CD14-positive monocyte (primary cell): Measurements from ENCODE around the gene RP2. TPM values are rescaled to one million over a fixed set of nuclear protein-coding genes. Genes with fewer than 3 reads are reported as not detected.

ENCODE experiments used
- DNase-seq, 3 donors: peaks; one replicate each; pipeline ENCODE4 v3.0.0-alpha.2; 2011 to 2022
- H2AFZ ChIP-seq: 2 replicates; pipeline ENCODE4 v1.6.0; 2012; ENCODE audit warnings: mild to moderate bottlenecking, low read depth, low read length, inconsistent platforms; ENCODE audit not compliant: insufficient read depth, poor library complexity, severe bottlenecking
- H3K27ac ChIP-seq, 2 donors: 1 replicate in 1 of 2; 2 replicates in 1 of 2; pipeline ENCODE4 v1.5.1; 2012 to 2013; ENCODE audit warnings: low read length in 2 of 2, control low read depth in 1 of 2, inconsistent platforms in 1 of 2, low read depth in 1 of 2, mild to moderate bottlenecking in 1 of 2
- H3K27me3 ChIP-seq, 2 donors: one replicate each; pipeline versions ENCODE4 v1.6.0 to v1.6.1; 2011 to 2013; ENCODE audit warnings: low read length in 2 of 2; ENCODE audit not compliant: control insufficient read depth in 2 of 2, insufficient read depth in 2 of 2
- H3K36me3 ChIP-seq, 2 donors: replicated peaks in 1 of 2; 1 replicate in 1 of 2; 2 replicates in 1 of 2; pipeline versions ENCODE4 v1.5.1 to v1.6.1; 2012 to 2013; ENCODE audit warnings: low read length in 2 of 2, control low read depth in 1 of 2, inconsistent platforms in 1 of 2, mild to moderate bottlenecking in 1 of 2; ENCODE audit not compliant: insufficient read depth in 2 of 2, control insufficient read depth in 1 of 2
- H3K4me1 ChIP-seq, 2 donors: 1 replicate in 1 of 2; 2 replicates in 1 of 2; pipeline versions ENCODE4 v1.5.1 to v1.6.1; 2012 to 2013; ENCODE audit warnings: low read length in 2 of 2, control low read depth in 1 of 2, inconsistent platforms in 1 of 2, mild to moderate bottlenecking in 1 of 2, moderate library complexity in 1 of 2; ENCODE audit not compliant: insufficient read depth in 2 of 2, control insufficient read depth in 1 of 2
- H3K4me2 ChIP-seq: replicated peaks from 2 replicates; pipeline ENCODE3; 2012; ENCODE audit warnings: low read length, moderate library complexity, mild to moderate bottlenecking; ENCODE audit not compliant: poor library complexity, severe bottlenecking; ENCODE audit errors: extremely low read depth
- H3K4me3 ChIP-seq, 3 experiments: fragments of 200-600 bp in 1 of 3; sonication (generic) in 1 of 3; replicated peaks in 1 of 3; 1 replicate in 2 of 3; 2 replicates in 1 of 3; pipeline ENCODE4 v1.5.1; 2011 to 2013; ENCODE audit warnings: low read length in 3 of 3, mild to moderate bottlenecking in 3 of 3, control low read depth in 2 of 3, low read depth in 2 of 3, inconsistent platforms in 1 of 3, moderate library complexity in 1 of 3
- H3K79me2 ChIP-seq: 2 replicates; pipeline ENCODE4 v1.6.0; 2012; ENCODE audit warnings: mild to moderate bottlenecking, control low read depth, inconsistent platforms, low read length, moderate library complexity; ENCODE audit not compliant: insufficient read depth
- H3K9ac ChIP-seq: 2 replicates; pipeline ENCODE4 v1.6.0; 2017; ENCODE audit warnings: low read length, mild to moderate bottlenecking; ENCODE audit not compliant: insufficient read depth, poor library complexity, severe bottlenecking
- H3K9me3 ChIP-seq, 2 donors: replicated peaks in 1 of 2; 1 replicate in 1 of 2; 2 replicates in 1 of 2; pipeline versions ENCODE4 v1.5.1 to v1.6.1; 2012 to 2013; ENCODE audit warnings: low read length in 2 of 2, control low read depth in 1 of 2; ENCODE audit not compliant: control insufficient read depth in 1 of 2, insufficient read depth in 1 of 2
- H4K20me1 ChIP-seq: 2 replicates; pipeline ENCODE4 v1.6.0; 2012; ENCODE audit warnings: mild to moderate bottlenecking, low read length, control low read depth, moderate library complexity; ENCODE audit not compliant: insufficient read depth
- H3K27ac Mint-ChIP-seq, 7 donors: one replicate each; pipeline ENCODE4 v1.8.0; 2020; ENCODE audit warnings: mild to moderate bottlenecking in 7 of 7, mixed read lengths in 7 of 7, moderate library complexity in 6 of 7, inconsistent platforms in 2 of 7
- H3K27me3 Mint-ChIP-seq, 3 donors: one replicate each; pipeline ENCODE4 v1.8.0; 2021 to 2022; ENCODE audit warnings: low read depth in 3 of 3, mild to moderate bottlenecking in 3 of 3, mixed read lengths in 3 of 3, moderate library complexity in 3 of 3, inconsistent platforms in 1 of 3
- H3K36me3 Mint-ChIP-seq, 2 donors: one replicate each; pipeline ENCODE4 v1.8.0; 2020; ENCODE audit warnings: mixed read lengths in 2 of 2, inconsistent platforms in 1 of 2, mild to moderate bottlenecking in 1 of 2
- H3K4me1 Mint-ChIP-seq: one replicate; pipeline ENCODE4 v1.8.0; 2020; ENCODE audit warnings: mild to moderate bottlenecking, mixed read lengths
- H3K4me3 Mint-ChIP-seq, 2 donors: one replicate each; pipeline ENCODE4 v1.8.0; 2020; ENCODE audit warnings: mild to moderate bottlenecking in 2 of 2, mixed read lengths in 2 of 2, moderate library complexity in 1 of 2
- H3K9me3 Mint-ChIP-seq, 7 donors: one replicate each; pipeline ENCODE4 v1.8.0; 2020 to 2022; ENCODE audit warnings: mixed read lengths in 7 of 7, mild to moderate bottlenecking in 6 of 7, moderate library complexity in 6 of 7, inconsistent platforms in 2 of 7
- CTCF ChIP-seq: fragments of 200-600 bp; IDR thresholded peaks from one replicate; pipeline ENCODE4 v1.8.0; 2022; ENCODE audit warnings: antibody characterized with exemption, mild to moderate bottlenecking
- WGBS: methylation state at CpG from one replicate; pipeline ENCODE4 v1.1.5; 2013; ENCODE audit warnings: missing lambda C conversion rate; ENCODE audit not compliant: insufficient coverage; 5-methylcytosine and 5-hydroxymethylcytosine counted together
- intact Hi-C, 2 donors: fragments of 100-400 bp; cut with micrococcal nuclease; formaldehyde crosslinking; loops; one replicate each; pipeline versions ENCODE4 v1.15.0 to v1.15.1; 2023
- polyA plus RNA-seq, 3 donors: library from polyadenylated mRNA; depleted of rRNA in 1 of 3; unstranded in 2 of 3; stranded (reverse) in 1 of 3; fragments of 300-500 nt in 2 of 3; fragments of >200 nt in 1 of 3; fragmentation: Illumina TruSeq in 2 of 3; gene quantifications; 1 replicate in 2 of 3; 2 replicates in 1 of 3; pipeline ENCODE4 v1.2.3, GENCODE V29; 2012 to 2021

RP2 gene
- polyA plus RNA-seq, 3 donors, result 17.2 to 60.3 (median 55.7) TPM

- Mint-ChIP-seq H3K9me3 (peaks cover 0 to 9% (median 0%) of the 10 kb centered on the region in 7 donors), H3K27me3 (peaks cover 0 to 17% (median 0%) of the 10 kb centered on the region in 3 donors), H3K36me3 (no peaks in the 10 kb centered on the region), H3K4me1 (peaks cover 26% of the 10 kb centered on the region), H3K4me3 (peak overlapping the region; percentile 41 to 62), H3K27ac (peak overlapping the region; percentile 91 to 98 (median 95))
- 0% methylated on average over 1 of the region's 7 CpGs for WGBS
- Histone ChIP-seq H3K79me2 (no peaks in the 10 kb centered on the region), H3K9me3 (no peaks in the 10 kb centered on the region), H3K27me3 (no peaks in the 10 kb centered on the region), H4K20me1 (no peaks in the 10 kb centered on the region), H3K36me3 (no peaks in the 10 kb centered on the region), H3K4me2 (peak overlapping the region; percentile 58), H2AFZ (no peak overlapping the region), H3K27ac (peak overlapping the region; percentile 90 to 91), H3K9ac (peak overlapping the region; percentile 55), H3K4me1 (peaks cover 33 to 40% of the 10 kb centered on the region in 2 donors), H3K4me3 (peak overlapping the region; percentile 16 to 62 (median 51))
- DNase-seq, result peak; percentile 79 to 90 (median 88)
- intact Hi-C loops, result loop anchor here in 1 of 2 donors (2.0 to 10.0 kb wide), 2 partner anchors 33 to 167 kb away; partner anchors contain the start of gene SLC9A7
- TF ChIP-seq CTCF, result no peak
These were observed 44.7 kb upstream of the RP2 start for GRCh38 chrX:46791927-46792809.

DNA sequence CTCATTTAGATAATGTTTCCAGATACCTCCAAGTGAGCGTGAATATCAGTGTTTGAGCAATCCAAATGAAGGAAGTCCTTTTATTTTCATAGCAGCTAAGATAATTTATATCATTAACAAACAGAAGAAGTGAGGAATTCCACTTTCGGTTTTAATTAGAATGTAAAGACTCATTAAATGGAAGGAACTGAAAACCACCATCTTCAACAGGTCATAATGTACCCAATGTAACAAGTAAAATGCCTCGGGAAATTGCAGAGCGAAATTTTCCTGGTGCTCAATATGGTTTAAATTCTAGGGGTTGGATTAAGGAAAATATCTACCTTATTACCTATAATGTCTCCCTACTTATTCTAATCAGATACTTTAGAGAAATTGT, 44.0 kb upstream of the RP2 start:
- peak in 1 of 3 donors; percentile 57 for DNase-seq
- Mint-ChIP-seq H3K27ac (peak overlapping the region; percentile 91 to 98 (median 94)), H3K4me3 (peak overlapping the region; percentile 41 to 62), H3K27me3 (peaks cover 0 to 19% (median 0%) of the 10 kb centered on the region in 3 donors), H3K4me1 (peaks cover 26% of the 10 kb centered on the region), H3K36me3 (no peaks in the 10 kb centered on the region), H3K9me3 (peaks cover 0 to 6% (median 0%) of the 10 kb centered on the region in 7 donors)
- Histone ChIP-seq H2AFZ (no peak overlapping the region), H3K27ac (peak overlapping the region; percentile 32 to 90), H3K9me3 (no peaks in the 10 kb centered on the region), H3K4me3 (peak overlapping the region; percentile 16 to 62 (median 51)), H3K79me2 (no peaks in the 10 kb centered on the region), H3K27me3 (no peaks in the 10 kb centered on the region), H3K36me3 (no peaks in the 10 kb centered on the region), H3K4me1 (peaks cover 33 to 40% of the 10 kb centered on the region in 2 donors), H3K4me2 (peak overlapping the region; percentile 58), H3K9ac (peak overlapping the region; percentile 55), H4K20me1 (no peaks in the 10 kb centered on the region)
- no CpG with 5 or more reads among the region's 4 CpGs for WGBS
- TF ChIP-seq CTCF, result no peak
- intact Hi-C loops, result loop anchor here in 1 of 2 donors (2.0 to 10.0 kb wide), 2 partner anchors 34 to 168 kb away; partner anchors contain the start of gene SLC9A7
